ENCODE data around the gene GSAP.

GSAP gene

GRCh38 chr7:77321300-77321699 is 94.8 kb downstream of the GSAP start:
- DNase-seq: no peak

GRCh38 chr7:77320714-77321113 is 95.4 kb downstream of the GSAP start:
- DNase-seq: peak; percentile 34

GRCh38 chr7:77320137-77320536 is 96.0 kb downstream of the GSAP start:
- no peak for DNase-seq

GRCh38 chr7:77318019-77318418 is 98.1 kb downstream of the GSAP start:
- DNase-seq: no peak

- no peak for DNase-seq
Observed at GRCh38 chr7:77316219-77316978, 99.8 kb downstream of the GSAP start.

- DNase-seq: no peak
Observed at GRCh38 chr7:77315182-77315591, 101.0 kb downstream of the GSAP start.

GRCh38 chr7:77313876-77314480 is 102.2 kb downstream of the GSAP start:
- DNase-seq: no peak

GRCh38 chr7:77313085-77313484 is 103.1 kb downstream of the GSAP start:
- no peak for DNase-seq

GRCh38 chr7:77310982-77311381 is 105.2 kb downstream of the GSAP start:
- DNase-seq: no peak

GRCh38 chr7:77309714-77310220 is 106.4 kb downstream of the GSAP start:
- DNase-seq: no peak

- DNase-seq: no peak
Observed at GRCh38 chr7:77308792-77309191, 107.4 kb downstream of the GSAP start.

GRCh38 chr7:77306231-77307067 is 109.7 kb downstream of the GSAP start:
- no peak for DNase-seq

GRCh38 chr7:77295549-77295948 is 120.6 kb downstream of the GSAP start:
- DNase-seq: no peak

GRCh38 chr7:77293046-77293445 is 123.1 kb downstream of the GSAP start:
- DNase-seq: no peak

GRCh38 chr7:77290425-77290824 is 125.7 kb downstream of the GSAP start:
- no peak for DNase-seq

GRCh38 chr7:77289387-77289786 is 126.8 kb downstream of the GSAP start:
- no peak for DNase-seq

GRCh38 chr7:77288676-77289320 is 127.4 kb downstream of the GSAP start:
- no peak for DNase-seq

GRCh38 chr7:77284616-77285015 is 131.5 kb downstream of the GSAP start:
- DNase-seq: no peak

- no peak for DNase-seq
Observed at GRCh38 chr7:77284005-77284404, 132.1 kb downstream of the GSAP start.

GRCh38 chr7:77282897-77283296 is 133.3 kb downstream of the GSAP start:
- DNase-seq: no peak

GRCh38 chr7:77281780-77282478 is 134.2 kb downstream of the GSAP start:
- DNase-seq: no peak

- no peak for DNase-seq
Observed at GRCh38 chr7:77276120-77276519, 140.0 kb downstream of the GSAP start.
